GM13977 (cell line): Measurements from ENCODE around the gene ZEB2.

Source experiments
- DNase-seq: peaks from one replicate; pipeline ENCODE4 v3.0.0; 2012; ENCODE audit warnings: low spot score
- CTCF ChIP-seq: IDR thresholded peaks from 2 replicates; pipeline ENCODE4 v1.5.1; 2012; ENCODE audit warnings: mild to moderate bottlenecking, control low read depth; ENCODE audit not compliant: insufficient read depth; ENCODE audit errors: extremely low read depth, missing control alignments
- in situ Hi-C: fragments of 300-500 bp; cut with MboI; formaldehyde crosslinking; loops from one replicate; pipeline ENCODE4 v1.12.0; 2022; ENCODE audit warnings: low sequenced_read_pairs, low pct_unique_long_range_greater_than_20kb, mixed read lengths, inconsistent platforms; ENCODE audit not compliant: unreplicated experiment

The ZEB2 gene

GRCh38 chr2:144439993-144440392 lies 79.9 kb downstream of the ZEB2 start:
- TF ChIP-seq CTCF = no peak
- DNase-seq = no peak
- in situ Hi-C loops = no loop called here

GRCh38 chr2:144438801-144439631 lies 80.9 kb downstream of the ZEB2 start:
- in situ Hi-C loops = no loop called here
- DNase-seq = no peak
- TF ChIP-seq CTCF = no peak

- no peak for TF ChIP-seq CTCF
- in situ Hi-C loops = no loop called here
- DNase-seq = no peak
These were observed 82.3 kb downstream of the ZEB2 start for GRCh38 chr2:144437636-144438035.

- in situ Hi-C loops = no loop called here
- TF ChIP-seq CTCF = no peak
- DNase-seq = no peak
These were observed 85.3 kb downstream of the ZEB2 start for GRCh38 chr2:144434425-144435222.

GRCh38 chr2:144432921-144433320 lies 87.0 kb downstream of the ZEB2 start:
- TF ChIP-seq CTCF = no peak
- DNase-seq = no peak
- in situ Hi-C loops = no loop called here

- in situ Hi-C loops = no loop called here
- TF ChIP-seq CTCF = no peak
- no peak for DNase-seq
These were observed 87.9 kb downstream of the ZEB2 start for GRCh38 chr2:144431998-144432397.
